Activated T-cell treated with anti-CD3 and anti-CD28 coated beads for 1 hour (primary cell): ENCODE data around the gene REM2.
A peak's percentile ranks its signal among the peaks of the same experiment; 100 is the strongest.

Experiments
- DNase-seq: peaks from one replicate; pipeline ENCODE4 v3.0.0-alpha.2; 2020; ENCODE audit warnings: low read depth

The REM2 gene

DNA sequence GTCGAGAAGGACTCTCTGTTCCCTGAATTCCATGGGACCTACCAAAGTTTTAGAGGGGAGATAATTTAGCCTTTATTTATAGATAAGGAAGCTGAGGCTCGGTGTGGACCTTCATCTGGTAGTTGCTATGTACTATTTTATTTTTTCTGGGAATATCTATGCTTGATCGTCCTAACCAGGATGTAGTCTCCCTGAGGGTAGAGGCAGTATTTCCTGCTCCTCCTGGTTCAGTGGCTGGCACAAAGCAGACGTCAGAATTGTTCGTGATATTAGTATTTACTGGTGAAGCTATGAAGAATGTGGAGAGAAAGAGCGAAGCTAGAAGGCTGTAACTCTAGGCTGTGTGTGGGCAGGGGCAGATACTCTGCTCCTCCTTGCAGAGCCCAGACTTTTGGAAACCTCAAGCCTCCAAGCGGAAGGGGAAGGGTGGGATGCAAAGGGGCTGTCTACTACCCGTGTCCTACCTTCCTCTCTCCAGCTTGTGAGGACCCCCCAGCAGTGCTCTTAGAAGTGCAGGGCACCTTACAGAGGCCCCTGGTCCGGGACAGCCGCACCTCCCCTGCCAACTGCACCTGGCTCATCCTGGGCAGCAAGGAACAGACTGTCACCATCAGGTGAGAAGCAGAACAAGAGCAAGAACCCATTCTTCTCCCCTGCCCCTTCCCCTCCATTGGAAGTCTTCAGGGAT lies 10.0 kb upstream of the REM2 start:
- DNase-seq: no peak

DNA sequence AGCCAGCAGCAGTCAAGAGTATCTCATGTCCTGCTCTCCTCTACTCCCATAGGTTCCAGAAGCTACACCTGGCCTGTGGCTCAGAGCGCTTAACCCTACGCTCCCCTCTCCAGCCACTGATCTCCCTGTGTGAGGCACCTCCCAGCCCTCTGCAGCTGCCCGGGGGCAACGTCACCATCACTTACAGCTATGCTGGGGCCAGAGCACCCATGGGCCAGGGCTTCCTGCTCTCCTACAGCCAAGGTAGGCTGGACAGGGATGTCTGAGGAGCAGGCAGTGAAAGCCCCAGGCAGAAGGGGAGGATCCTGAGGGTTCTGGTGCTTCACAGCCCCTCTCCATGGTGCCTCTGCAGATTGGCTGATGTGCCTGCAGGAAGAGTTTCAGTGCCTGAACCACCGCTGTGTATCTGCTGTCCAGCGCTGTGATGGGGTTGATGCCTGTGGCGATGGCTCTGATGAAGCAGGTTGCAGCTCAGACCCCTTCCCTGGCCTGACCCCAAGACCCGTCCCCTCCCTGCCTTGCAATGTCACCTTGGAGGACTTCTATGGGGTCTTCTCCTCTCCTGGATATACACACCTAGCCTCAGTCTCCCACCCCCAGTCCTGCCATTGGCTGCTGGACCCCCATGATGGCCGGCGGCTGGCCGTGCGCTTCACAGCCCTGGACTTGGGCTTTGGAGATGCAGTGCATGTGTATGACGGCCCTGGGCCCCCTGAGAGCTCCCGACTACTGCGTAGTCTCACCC lies 7.8 kb upstream of the REM2 start:
- no peak for DNase-seq

DNA sequence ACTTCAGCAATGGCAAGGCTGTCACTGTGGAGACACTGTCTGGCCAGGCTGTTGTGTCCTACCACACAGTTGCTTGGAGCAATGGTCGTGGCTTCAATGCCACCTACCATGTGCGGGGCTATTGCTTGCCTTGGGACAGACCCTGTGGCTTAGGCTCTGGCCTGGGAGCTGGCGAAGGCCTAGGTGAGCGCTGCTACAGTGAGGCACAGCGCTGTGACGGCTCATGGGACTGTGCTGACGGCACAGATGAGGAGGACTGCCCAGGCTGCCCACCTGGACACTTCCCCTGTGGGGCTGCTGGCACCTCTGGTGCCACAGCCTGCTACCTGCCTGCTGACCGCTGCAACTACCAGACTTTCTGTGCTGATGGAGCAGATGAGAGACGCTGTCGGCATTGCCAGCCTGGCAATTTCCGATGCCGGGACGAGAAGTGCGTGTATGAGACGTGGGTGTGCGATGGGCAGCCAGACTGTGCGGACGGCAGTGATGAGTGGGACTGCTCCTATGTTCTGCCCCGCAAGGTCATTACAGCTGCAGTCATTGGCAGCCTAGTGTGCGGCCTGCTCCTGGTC lies 7.2 kb upstream of the REM2 start:
- no peak for DNase-seq

DNA sequence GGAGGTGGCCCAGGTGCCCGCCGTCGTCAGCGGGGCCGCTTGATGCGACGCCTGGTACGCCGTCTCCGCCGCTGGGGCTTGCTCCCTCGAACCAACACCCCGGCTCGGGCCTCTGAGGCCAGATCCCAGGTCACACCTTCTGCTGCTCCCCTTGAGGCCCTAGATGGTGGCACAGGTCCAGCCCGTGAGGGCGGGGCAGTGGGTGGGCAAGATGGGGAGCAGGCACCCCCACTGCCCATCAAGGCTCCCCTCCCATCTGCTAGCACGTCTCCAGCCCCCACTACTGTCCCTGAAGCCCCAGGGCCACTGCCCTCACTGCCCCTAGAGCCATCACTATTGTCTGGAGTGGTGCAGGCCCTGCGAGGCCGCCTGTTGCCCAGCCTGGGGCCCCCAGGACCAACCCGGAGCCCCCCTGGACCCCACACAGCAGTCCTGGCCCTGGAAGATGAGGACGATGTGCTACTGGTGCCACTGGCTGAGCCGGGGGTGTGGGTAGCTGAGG lies 6.0 kb upstream of the REM2 start:
- no peak for DNase-seq

DNA sequence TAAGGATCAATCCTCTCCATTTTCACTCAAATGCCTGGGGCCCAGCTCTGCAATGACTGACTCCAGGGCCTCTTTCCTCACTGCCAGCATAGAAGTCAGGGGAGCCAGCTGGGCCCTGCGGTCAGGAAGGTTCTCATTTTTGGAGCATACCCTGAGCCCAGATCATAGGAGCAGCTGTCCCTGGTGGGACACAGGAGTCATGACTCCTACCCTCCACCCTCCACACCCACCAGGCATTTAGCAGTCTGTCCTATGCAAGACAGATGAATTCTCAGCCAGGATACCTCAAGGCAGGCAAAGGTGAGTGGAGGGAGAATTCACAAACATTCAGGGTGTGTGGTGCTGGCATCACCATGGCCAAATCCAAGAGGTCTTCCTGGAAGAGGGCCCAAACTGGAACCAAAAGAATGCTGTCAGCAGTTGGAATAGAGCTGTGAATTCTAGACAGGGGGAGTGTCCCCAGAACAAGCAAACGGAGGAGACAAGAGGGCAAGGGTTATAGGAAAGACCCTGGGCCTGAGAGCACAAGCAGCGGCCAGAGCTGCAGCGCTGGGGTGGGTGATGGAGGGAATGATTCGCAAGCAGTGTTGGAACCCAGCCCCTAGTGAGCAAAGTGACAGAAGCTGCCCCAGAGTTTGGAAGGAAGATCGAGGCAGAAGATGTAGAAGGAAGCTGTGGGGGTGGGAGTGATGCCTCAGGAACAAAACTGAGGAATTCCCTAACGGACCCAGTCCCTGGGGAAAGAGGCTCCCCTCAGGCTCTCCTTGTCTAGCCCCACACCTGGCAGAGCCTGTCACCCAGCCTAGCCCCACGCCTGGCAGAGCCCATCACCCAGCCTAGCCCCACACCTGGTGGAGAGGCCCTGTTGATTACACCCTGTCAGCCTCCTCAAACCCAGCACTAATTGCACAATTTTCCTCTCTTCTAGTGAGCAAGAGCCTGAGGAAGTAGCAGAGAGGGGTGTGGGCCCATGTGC lies 4.5 kb upstream of the REM2 start:
- no peak for DNase-seq

DNA sequence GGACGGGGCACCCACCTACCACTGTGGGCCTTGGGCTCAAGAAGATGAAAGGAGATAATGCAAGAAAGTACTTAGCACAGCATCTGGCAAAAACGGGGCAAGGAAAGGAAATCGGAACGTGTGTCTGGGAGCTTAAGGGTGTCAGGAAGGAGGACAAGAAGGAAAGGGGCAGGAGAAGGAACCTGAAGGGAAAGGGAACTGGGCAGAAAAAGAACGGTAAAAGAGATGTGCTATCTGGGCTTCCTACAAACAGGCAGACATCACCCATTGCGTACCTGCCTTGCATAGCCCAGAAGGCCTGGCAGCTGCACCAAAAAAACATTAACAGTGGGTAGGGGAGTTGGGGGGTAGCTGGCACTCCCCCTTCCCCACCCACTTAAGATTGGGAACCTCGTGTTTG lies 958 bp upstream of the REM2 start:
- DNase-seq: no peak

DNA sequence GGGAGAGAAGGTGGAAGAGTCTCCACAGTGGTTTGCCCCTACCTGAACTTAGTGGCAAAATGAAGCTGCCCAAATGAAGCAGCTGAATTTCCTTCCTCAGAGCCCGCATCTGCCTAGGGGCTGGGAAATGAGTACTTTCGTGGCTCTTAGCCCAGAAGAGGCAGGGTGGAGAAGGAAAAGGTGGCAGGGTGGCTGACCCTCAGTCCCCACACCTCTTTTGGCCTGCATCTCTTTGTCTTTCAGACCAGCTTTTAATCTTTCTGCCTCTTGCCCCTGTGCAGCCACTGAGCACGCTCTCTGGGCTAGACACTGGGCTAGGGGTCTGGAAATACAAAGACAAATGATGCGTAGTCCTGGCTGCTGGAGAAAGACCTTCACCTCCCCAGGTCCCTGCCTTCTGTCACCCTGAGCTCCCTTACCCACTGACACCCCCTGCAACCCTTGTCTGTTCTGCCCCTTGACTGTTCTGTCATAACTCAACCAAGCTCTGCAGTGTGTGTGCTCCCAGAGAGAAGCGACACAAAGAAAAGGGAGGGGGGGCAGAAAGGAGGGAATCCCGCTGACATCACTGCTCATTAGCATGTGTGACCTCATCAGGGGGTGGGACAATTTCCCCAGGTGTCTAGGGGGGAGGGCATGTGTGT lies 371 bp upstream of the REM2 start:
- peak; percentile 14 for DNase-seq

DNA sequence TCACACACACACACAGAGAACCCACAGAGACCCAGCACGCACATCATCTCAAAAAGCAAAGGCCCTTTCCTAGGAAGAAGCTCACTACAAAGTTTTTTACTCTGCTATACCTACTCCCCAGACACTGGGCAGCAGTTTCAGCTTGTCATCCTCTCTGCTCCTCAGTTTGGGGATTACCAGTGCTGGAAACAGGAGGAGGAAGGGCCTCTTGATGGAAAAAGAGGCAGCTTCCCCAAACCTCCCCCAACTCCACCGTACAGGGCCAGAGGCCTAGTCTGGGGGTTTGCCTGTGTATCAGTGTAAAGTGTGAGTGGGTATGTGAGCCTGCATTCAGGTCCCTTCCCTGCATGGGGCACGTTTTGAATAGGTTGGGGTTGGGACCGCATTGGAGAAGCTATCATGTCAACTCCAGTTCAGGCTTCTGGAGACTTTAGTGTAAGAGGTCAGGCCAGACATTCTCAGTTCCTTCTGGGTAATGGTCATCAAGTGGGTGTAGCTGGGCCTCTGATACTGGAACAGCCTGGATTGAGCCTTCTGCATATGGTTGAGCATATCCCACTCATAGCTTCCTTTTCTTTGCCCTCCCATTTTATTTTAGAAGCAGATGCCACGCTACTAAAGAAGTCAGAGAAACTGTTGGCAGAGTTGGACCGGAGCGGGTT lies 1.2 kb downstream of the REM2 start:
- DNase-seq: no peak

DNA sequence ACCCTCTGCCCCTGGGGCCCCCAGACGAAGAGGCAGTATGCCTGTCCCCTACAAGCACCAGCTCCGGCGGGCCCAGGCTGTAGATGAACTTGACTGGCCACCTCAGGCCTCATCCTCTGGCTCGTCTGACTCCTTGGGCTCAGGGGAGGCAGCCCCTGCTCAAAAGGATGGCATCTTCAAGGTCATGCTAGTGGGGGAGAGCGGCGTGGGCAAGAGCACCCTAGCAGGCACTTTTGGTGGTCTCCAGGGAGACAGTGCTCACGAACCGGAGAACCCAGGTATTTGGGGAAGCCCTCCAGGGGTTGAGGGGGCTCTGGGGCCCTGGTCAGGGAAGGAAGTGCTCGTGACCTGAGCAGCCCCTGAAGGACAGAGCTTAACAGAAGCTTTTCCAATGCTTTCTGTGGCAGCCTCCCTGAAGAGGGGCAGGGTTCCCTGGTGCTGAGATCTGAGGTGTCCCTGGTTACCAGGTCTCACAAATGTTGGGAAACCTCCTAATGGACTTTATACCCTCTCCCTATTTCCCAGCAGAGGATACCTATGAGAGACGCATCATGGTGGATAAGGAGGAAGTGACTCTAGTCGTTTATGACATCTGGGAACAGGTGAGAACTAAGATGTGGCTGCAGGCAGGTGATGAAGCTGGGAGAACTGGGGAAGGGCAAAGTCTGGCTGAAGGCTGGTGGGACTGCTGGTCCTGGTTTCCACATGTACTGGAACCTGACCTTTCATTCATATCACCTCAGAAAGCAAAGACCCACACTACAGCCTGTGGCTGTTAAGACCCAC lies 1.9 kb downstream of the REM2 start:
- no peak for DNase-seq

DNA sequence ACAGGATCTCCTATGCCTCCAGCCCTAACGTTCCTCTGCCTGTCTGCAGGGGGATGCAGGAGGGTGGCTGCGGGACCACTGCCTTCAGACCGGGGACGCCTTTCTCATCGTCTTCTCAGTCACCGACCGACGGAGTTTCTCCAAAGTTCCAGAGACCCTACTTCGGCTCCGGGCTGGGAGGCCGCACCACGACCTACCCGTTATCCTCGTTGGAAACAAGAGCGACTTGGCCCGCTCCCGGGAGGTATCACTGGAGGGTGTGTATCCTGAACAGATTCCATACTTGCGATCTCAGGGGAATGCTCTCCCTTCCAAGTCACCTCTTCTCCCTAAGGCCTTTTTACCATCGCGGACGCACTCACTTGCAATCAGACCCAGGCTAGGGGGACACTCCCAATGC lies 3.0 kb downstream of the REM2 start:
- DNase-seq: no peak

DNA sequence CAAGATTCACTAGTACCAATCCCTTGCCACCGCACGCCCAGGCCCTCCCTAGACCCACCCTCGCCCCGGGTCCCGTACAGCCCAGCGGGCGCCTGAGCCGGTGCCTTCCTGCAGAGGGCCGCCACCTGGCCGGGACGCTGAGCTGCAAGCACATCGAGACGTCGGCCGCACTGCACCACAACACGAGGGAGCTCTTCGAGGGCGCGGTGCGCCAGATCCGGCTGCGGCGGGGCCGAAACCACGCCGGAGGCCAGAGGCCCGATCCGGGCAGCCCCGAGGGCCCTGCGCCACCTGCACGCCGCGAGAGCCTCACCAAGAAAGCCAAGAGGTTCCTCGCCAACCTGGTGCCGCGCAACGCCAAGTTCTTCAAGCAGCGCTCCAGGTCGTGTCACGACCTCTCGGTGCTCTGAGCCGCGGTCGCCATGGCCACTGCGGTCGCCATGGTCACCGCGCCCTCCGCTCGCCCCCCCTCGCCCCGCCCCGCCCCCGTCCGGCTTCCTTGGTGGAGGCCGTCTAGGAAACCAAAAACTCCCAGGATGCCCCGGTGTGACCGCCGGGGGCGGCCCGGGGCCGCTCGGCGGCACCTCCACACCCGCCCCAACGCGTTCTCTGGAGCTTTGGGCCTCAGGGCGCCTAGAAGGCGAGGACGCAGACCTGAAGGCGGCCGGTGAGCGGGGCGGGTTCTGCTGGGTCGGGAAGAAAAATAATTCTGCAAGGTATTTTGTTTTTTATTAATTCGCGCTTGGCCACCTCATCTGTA lies 3.7 kb downstream of the REM2 start:
- peak; percentile 63 for DNase-seq

DNA sequence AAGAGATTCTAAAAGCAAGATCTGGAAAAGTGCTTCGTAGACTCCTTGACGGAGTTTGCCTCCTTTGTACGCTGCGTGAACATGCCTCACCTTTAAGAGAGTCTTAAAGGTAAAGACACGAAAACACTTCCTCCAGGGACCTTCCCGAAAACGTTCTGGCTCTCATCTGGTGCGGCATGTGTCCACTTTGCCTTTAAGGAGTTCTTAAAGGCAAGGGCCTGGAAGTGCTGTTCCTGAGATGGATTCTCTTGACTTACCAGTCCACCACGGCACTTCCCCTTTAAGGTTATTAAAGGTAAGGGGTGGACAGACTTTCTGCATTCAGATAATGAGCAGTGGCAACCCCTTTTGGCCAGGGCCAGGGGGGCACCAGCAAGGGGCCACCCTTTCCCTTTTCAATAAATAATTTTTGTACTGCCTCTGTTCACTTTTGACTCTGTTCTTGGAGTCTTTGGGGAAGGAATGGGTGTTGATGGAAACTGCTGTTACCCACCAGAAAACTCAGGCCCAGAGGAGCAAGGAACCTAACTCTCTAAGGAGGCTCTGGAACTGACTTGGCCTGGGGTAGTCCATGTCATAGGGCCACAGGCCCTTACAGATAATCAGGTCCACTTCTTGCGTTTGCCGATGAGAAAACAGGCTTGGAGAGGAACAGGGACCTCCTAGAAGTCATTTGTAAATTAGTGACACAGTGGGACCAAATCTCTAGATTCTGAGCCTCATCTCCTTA lies 4.4 kb downstream of the REM2 start:
- no peak for DNase-seq

DNA sequence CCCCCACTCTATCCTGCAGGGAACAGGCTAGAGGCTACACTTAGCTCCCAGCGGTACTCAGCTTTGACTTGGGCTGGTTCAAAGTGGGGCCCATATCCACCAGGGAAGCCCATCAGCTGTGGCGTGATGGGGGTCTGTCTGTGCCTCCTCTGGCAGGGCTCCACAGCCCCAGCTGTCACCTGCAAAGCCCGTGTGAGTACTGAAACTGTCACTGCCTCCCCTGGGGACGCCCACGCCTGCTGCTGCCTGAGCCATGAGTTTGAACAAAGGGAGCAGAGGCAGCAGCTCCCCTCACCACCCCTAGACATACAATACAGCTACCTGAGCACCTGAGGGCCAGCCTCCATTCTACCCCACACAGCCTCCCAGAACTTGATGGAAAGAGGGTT lies 5.0 kb downstream of the REM2 start:
- DNase-seq: peak; percentile 14

DNA sequence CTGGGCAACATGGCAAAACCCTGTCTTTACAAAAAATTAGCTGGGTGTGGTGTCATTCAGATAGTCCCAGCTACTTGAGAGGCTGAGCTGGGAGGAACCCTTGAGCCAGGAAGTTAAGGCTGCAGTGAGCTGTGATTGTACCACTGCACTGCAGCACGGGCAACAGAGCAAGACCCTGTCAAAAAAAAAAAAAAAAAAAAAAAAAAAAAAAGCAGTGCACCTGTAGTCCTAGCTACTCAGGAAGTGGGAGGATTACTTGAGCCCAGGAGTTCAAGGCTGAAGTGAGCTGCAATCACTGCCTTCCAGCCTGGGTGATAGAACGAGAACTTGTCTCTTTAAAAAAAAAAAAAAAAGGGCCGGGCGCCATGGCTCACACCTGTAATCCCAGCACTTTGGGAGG lies 5.6 kb downstream of the REM2 start:
- DNase-seq: no peak

DNA sequence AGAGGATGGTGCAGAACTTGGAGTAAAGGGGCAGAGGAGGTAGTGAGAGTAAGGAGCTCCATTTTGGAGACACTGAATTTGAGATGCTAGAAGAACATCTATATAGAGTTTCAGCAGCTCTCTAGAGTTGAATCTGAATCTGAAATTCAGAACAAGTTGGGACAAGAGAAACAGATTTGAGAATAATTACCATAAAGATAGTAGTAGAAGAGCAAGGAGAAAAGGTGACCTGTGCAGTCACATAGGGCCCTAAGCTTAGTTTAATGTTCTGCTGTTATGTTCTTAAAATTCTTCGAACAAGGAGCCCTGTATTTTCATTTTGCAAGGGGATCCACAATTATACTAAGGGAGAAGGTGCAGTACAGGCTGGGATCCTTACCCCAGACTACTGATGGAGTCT lies 7.4 kb downstream of the REM2 start:
- no peak for DNase-seq

DNA sequence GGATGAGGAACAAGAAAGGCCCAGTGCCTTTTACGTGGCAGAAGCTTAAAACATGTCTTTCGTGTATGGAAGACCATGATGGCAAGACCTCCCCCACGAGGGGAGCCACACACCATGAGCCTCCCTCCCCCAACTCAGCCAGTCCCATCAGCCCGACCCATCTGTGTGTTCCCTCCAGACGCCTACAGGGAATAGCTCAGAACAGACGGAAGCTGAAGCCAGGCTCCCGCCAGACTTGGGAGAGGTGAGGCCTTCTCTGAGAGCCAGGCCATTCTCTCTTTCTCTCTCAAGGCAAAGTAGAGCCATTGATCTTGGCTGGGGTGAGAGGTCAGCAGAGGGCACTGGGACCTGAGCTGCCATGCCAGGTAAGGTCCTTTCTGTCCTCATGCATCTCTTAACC lies 9.5 kb downstream of the REM2 start:
- no peak for DNase-seq

DNA sequence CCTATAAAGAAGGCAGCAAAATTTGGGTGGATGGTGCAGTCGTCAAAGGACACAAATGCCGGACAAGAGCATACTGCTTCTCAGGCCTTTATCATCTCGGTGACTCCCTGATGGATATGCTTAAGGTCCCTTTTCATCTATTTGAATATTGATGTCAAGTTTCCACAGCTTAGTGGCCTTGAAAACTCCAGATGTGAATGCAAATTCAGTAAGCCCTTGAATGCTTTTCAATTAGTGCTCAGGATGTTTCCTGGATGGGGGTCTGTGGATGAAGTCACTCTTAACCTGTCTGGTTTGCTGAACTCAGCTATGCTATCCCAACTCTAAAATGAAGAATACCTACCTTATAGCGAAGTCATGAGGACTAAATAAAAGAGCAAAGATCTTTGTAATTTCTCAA lies 10.7 kb downstream of the REM2 start:
- no peak for DNase-seq

DNA sequence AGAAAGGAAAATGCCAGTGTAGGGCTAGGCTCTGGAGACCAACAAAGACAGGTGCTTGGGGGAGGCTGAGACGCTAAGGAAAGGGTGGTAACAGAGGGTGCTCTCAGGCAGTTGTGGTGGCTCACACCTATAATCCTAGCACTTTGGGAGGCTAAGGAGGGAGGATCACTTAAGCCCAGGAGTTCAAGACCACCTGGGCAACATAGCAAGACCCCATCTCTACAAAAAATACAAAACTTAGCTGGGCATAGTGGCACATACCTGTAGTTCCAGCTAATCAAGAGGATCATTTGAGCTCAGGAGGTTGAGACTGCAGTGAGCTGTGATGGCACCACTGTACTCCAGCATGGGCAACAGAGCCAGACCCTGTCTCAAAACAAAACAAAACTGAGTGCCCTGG lies 12.4 kb downstream of the REM2 start:
- no peak for DNase-seq

DNA sequence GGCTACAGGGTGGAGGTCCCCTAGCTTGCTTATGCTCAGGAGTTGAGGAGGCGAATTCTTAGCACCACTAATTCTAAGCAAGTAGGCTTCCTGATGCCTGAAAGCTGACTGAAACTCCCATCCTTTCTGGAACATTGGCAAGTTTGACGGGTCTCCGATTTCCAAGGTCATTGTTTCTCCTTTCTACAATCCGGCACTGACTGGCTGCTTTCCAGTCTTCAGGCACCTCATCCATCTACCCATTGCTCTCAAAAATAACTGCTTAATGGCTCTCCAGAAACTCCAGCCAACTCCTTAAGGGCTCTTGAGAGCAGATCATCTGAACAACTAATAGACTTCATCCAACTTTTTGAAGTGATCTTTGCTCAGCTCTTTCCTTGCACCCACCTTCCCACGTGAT lies 13.3 kb downstream of the REM2 start:
- DNase-seq: no peak
